COLO829 (cell line): Measurements from ENCODE around the gene PRICKLE2.
"Not testable (repeated sequence)": the region's sequence is repeated elsewhere in the genome, so short reads cannot be mapped to it uniquely, and the experiment has no call there.

Source experiments
- DNase-seq: peaks from one replicate; pipeline ENCODE4 v3.0.0; 2012; ENCODE audit warnings: low spot score

PRICKLE2 gene

GRCh38 chr3:64102147-64102546 lies 123.1 kb downstream of the PRICKLE2 start:
- no peak for DNase-seq

- no peak for DNase-seq
Observed at GRCh38 chr3:64099316-64099715, 126.0 kb downstream of the PRICKLE2 start.

- DNase-seq: no peak
Observed at GRCh38 chr3:64098670-64099069, 126.6 kb downstream of the PRICKLE2 start.

GRCh38 chr3:64097920-64098319 lies 127.3 kb downstream of the PRICKLE2 start:
- DNase-seq: no peak

GRCh38 chr3:64095802-64096201 lies 129.5 kb downstream of the PRICKLE2 start:
- DNase-seq: no peak

GRCh38 chr3:64094713-64095079 lies 130.6 kb downstream of the PRICKLE2 start:
- no peak for DNase-seq

GRCh38 chr3:64093825-64094712 lies 131.2 kb downstream of the PRICKLE2 start:
- DNase-seq: peak; percentile 44

- no peak for DNase-seq
Observed at GRCh38 chr3:64093211-64093610, 132.1 kb downstream of the PRICKLE2 start.

- no peak for DNase-seq
Observed at GRCh38 chr3:64091501-64091900, 133.8 kb downstream of the PRICKLE2 start.

GRCh38 chr3:64089386-64089785 lies 135.9 kb downstream of the PRICKLE2 start:
- DNase-seq: not testable (repeated sequence)

- DNase-seq: no peak
Observed at GRCh38 chr3:64088408-64089205, 136.7 kb downstream of the PRICKLE2 start.

- DNase-seq: no peak
Observed at GRCh38 chr3:64086479-64087252, 138.6 kb downstream of the PRICKLE2 start.

- peak; percentile 87 for DNase-seq
Observed at GRCh38 chr3:64084640-64085039, 140.6 kb downstream of the PRICKLE2 start.

GRCh38 chr3:64083575-64083974 lies 141.7 kb downstream of the PRICKLE2 start:
- no peak for DNase-seq

- DNase-seq: no peak
Observed at GRCh38 chr3:64082961-64083541, 142.2 kb downstream of the PRICKLE2 start.

GRCh38 chr3:64082411-64082810 lies 142.9 kb downstream of the PRICKLE2 start:
- no peak for DNase-seq

GRCh38 chr3:64081235-64081630 lies 144.0 kb downstream of the PRICKLE2 start:
- no peak for DNase-seq

GRCh38 chr3:64080616-64081234 lies 144.5 kb downstream of the PRICKLE2 start:
- DNase-seq: no peak

GRCh38 chr3:64079369-64080150 lies 145.7 kb downstream of the PRICKLE2 start:
- no peak for DNase-seq

- no peak for DNase-seq
Observed at GRCh38 chr3:64078966-64079365, 146.3 kb downstream of the PRICKLE2 start.
